A549 (cell line): ENCODE results near the gene PLCL1. TPM values are rescaled to one million over a fixed set of nuclear protein-coding genes. Genes with fewer than 3 reads are reported as not detected.

ENCODE experiments used
- ATAC-seq, 2 experiments: fragments of 200-7000 bp in 1 of 2; fragments of >200 bp in 1 of 2; cut with Nextera tagmentation in 1 of 2; cut with Tn5 transposase in 1 of 2; 3 replicates each; pipeline versions ENCODE4 v1.8.0 to v1.9.1; 2018 to 2020; ENCODE audit warnings: mild to moderate bottlenecking in 1 of 2, moderate library complexity in 1 of 2
- CTCF ChIA-PET: fragments of 300-600 bp; sonication (Branson Sonifier 250); formaldehyde crosslinking; extraction: SDS; loops from one replicate; lab custom pipeline; 2021; ENCODE audit warnings: antibody characterized with exemption, inconsistent platforms; lab: Yijun Ruan, JAX
- POLR2A ChIA-PET: fragments of 350-600 bp; formaldehyde crosslinking; extraction: SDS; loops from one replicate; lab custom pipeline; 2021; ENCODE audit warnings: antibody characterized with exemption, inconsistent platforms; lab: Yijun Ruan, JAX
- DNase-seq, 2 experiments: peaks; one replicate each; pipeline versions ENCODE4 v3.0.0 to v3.0.0-alpha.2; 2011 to 2016; ENCODE audit warnings: low read depth in 1 of 2, low spot score in 1 of 2
- FAIRE-seq: peaks from 2 replicates; lab custom pipeline; 2011; peaks lifted over from hg19 to GRCh38; lab: Jason Lieb, UNC
- H3K27ac ChIP-seq, 2 experiments: fragments of >200 bp; sonication (Bioruptor Twin); formaldehyde crosslinking; 3 replicates each; pipeline ENCODE4 v1.5.1; 2016 to 2017
- H3K4me1 ChIP-seq: fragments of >200 bp; sonication (Bioruptor Twin); formaldehyde crosslinking; 3 replicates; pipeline ENCODE4 v1.6.1; 2016
- H3K4me2 ChIP-seq: fragments of >200 bp; sonication (Bioruptor Twin); formaldehyde crosslinking; 3 replicates; pipeline ENCODE4 v1.6.1; 2016
- H3K4me3 ChIP-seq: fragments of >200 bp; sonication (Bioruptor Twin); formaldehyde crosslinking; 3 replicates; pipeline ENCODE4 v1.5.1; 2016
- H3K9me3 ChIP-seq: fragments of >200 bp; sonication (Bioruptor Twin); formaldehyde crosslinking; 3 replicates; pipeline ENCODE4 v1.6.1; 2016
- CBX2 ChIP-seq: fragments of 200-600 bp; sonication (generic); IDR thresholded peaks from 2 replicates; pipeline ENCODE4 v1.6.1; 2016; ENCODE audit warnings: low read depth, mild to moderate bottlenecking, borderline replicate concordance
- CHD2 ChIP-seq: fragments of 150-350 bp; IDR thresholded peaks from 2 replicates; pipeline ENCODE4 v1.6.1; 2014; ENCODE audit warnings: low read length; ENCODE audit not compliant: partially characterized antibody
- EHF ChIP-seq: fragments of 250-450 bp; sonication (Bioruptor Pico); IDR thresholded peaks from 2 replicates; pipeline ENCODE4 v1.5.0; 2020; ENCODE audit warnings: mild to moderate bottlenecking
- EHMT2 ChIP-seq: fragments of 200-600 bp; sonication (generic); IDR thresholded peaks from 2 replicates; pipeline ENCODE4 v1.6.1; 2016; ENCODE audit warnings: antibody characterized with exemption, low read depth, mild to moderate bottlenecking, moderate library complexity
- EP300 ChIP-seq, 2 experiments: fragments of >200 bp; sonication (Bioruptor Twin); formaldehyde crosslinking; IDR thresholded peaks; 2 replicates in 1 of 2; 3 replicates in 1 of 2; pipeline ENCODE4 v1.6.1; 2016 to 2017
- FOSB ChIP-seq: fragments of 250-450 bp; sonication (Bioruptor Pico); IDR thresholded peaks from 2 replicates; pipeline ENCODE4 v1.5.0; 2020; ENCODE audit warnings: mild to moderate bottlenecking, moderate library complexity
- GATA3 ChIP-seq: IDR thresholded peaks from 2 replicates; pipeline ENCODE4 v1.6.1; 2012; ENCODE audit warnings: borderline replicate concordance
- HDAC2 ChIP-seq: fragments of 200-600 bp; sonication (generic); IDR thresholded peaks from 2 replicates; pipeline ENCODE4 v1.6.1; 2016
- HOXB5 ChIP-seq: fragments of 250-450 bp; sonication (Bioruptor Pico); IDR thresholded peaks from 2 replicates; pipeline ENCODE4 v1.5.0; 2020; ENCODE audit warnings: mild to moderate bottlenecking, moderate library complexity
- JUNB ChIP-seq: fragments of >200 bp; sonication (Bioruptor Twin); formaldehyde crosslinking; IDR thresholded peaks from 2 replicates; pipeline ENCODE4 v1.6.1; 2016
- KDM1A ChIP-seq: fragments of 200-600 bp; sonication (generic); IDR thresholded peaks from 2 replicates; pipeline ENCODE4 v1.6.1; 2016; ENCODE audit warnings: low read depth, mild to moderate bottlenecking
- PHF8 ChIP-seq: fragments of 200-600 bp; sonication (generic); IDR thresholded peaks from 2 replicates; pipeline ENCODE4 v1.6.1; 2016; ENCODE audit warnings: low read depth, mild to moderate bottlenecking, antibody characterized with exemption, moderate library complexity, borderline replicate concordance
- POLR2AphosphoS2 ChIP-seq: conservative IDR thresholded peaks from 2 replicates; pipeline ENCODE4 v1.6.1; 2012; ENCODE audit warnings: low read length, improper control_type of control experiment, inconsistent platforms
- RARB ChIP-seq: fragments of 250-450 bp; sonication (Bioruptor Pico); IDR thresholded peaks from 2 replicates; pipeline ENCODE4 v1.8.0; 2021; ENCODE audit warnings: mild to moderate bottlenecking, moderate library complexity
- RCOR1 ChIP-seq: fragments of 150-350 bp; IDR thresholded peaks from 2 replicates; pipeline ENCODE4 v1.6.1; 2014; ENCODE audit warnings: antibody characterized with exemption, low read length, low read depth
- REST ChIP-seq: fragments of 200-600 bp; sonication (generic); IDR thresholded peaks from 2 replicates; pipeline ENCODE4 v1.6.1; 2016; ENCODE audit warnings: antibody characterized with exemption, mild to moderate bottlenecking, moderate library complexity
- SREBF2 ChIP-seq: fragments of 450-650 bp; IDR thresholded peaks from 2 replicates; pipeline ENCODE4 v1.6.1; 2014; ENCODE audit warnings: mild to moderate bottlenecking, moderate library complexity
- TFCP2L1 ChIP-seq: fragments of 250-450 bp; sonication (Bioruptor Pico); IDR thresholded peaks from 2 replicates; pipeline ENCODE4 v1.5.0; 2021; ENCODE audit warnings: mild to moderate bottlenecking
- WGBS: methylation state at CpG from one replicate; pipeline ENCODE4 v1.1.6; 2017; ENCODE audit errors: missing lambda C conversion rate; 5-methylcytosine and 5-hydroxymethylcytosine counted together
- polyA plus RNA-seq, 4 experiments: library from polyadenylated mRNA; depleted of rRNA in 3 of 4; stranded (reverse); fragments of >200 nt; fragmentation: RNase III in 1 of 4; extraction: RNeasy Plus Mini Kit Qiagen cat#74134 plus additional on column Dnase treatment in 1 of 4; gene quantifications; 2 replicates in 3 of 4; 3 replicates in 1 of 4; pipeline ENCODE4 v1.2.3, GENCODE V29; 2011 to 2017
- TF ChIP-seq, protein P1 (sequence below): IDR thresholded peaks from 2 replicates; pipeline ENCODE4 v1.6.1; 2012
- TF ChIP-seq, protein P2 (sequence below): fragments of >200 bp; sonication (Bioruptor Twin); formaldehyde crosslinking; IDR thresholded peaks from 3 replicates; pipeline ENCODE4 v1.6.1; 2016

PLCL1 gene
- polyA plus RNA-seq, 2 of the 4 experiments (the other 2 are of a cell fraction): 0.03 TPM

DNA sequence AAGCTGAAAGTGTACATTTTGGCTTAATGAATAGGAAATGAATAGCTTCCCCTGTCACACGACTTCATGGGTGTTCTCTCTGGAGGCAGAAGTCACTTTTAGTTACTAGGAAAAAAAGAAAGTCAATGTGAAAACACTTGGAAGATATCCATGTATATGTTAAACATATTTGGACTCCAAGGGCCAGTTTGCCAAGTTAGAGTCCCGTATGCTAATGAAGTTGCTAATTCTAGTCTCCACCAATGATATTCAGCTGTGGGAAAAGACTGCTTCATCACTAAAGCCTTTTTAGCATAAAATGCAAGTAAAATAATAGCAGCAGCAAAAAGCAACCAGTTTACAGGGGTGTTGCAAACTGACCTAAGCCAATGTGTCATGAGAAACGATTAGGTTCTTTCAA, 108.7 kb downstream of the PLCL1 start:
- no peak overlapping the region for H3K27ac ChIP-seq
- ATAC-seq: no peak
- DNase-seq: no peak
- 25% methylated on average over 3 of the region's 3 CpGs for WGBS
- no peak for FAIRE-seq
- POLR2A ChIA-PET: no interaction called here
- TF ChIP-seq, protein P1, sequence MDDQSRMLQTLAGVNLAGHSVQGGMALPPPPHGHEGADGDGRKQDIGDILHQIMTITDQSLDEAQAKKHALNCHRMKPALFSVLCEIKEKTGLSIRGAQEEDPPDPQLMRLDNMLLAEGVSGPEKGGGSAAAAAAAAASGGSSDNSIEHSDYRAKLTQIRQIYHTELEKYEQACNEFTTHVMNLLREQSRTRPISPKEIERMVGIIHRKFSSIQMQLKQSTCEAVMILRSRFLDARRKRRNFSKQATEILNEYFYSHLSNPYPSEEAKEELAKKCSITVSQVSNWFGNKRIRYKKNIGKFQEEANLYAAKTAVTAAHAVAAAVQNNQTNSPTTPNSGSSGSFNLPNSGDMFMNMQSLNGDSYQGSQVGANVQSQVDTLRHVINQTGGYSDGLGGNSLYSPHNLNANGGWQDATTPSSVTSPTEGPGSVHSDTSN: no peak
- TF ChIP-seq PHF8 (no peak), REST (no peak), EHMT2 (no peak), EHF (CRISPR knock-in tag) (no peak), KDM1A (no peak), HOXB5 (CRISPR knock-in tag) (no peak), RCOR1 (no peak), JUNB (no peak), SREBF2 (no peak), RARB (CRISPR knock-in tag) (no peak)
- CTCF ChIA-PET: no interaction called here
- no peak overlapping the region for H3K4me2 ChIP-seq
- no peaks in the 10 kb centered on the region for H3K4me1 ChIP-seq
- no peaks in the 10 kb centered on the region for H3K9me3 ChIP-seq
- H3K4me3 ChIP-seq: no peak overlapping the region

GRCh38 chr2:197914778-197915177, 110.4 kb downstream of the PLCL1 start:
- ChIA-PET CTCF (no interaction called here), POLR2A (no interaction called here)
- no peaks in the 10 kb centered on the region for H3K9me3 ChIP-seq
- H3K4me3 ChIP-seq: no peak overlapping the region
- FAIRE-seq: no peak
- H3K4me1 ChIP-seq: no peaks in the 10 kb centered on the region
- DNase-seq: no peak
- ATAC-seq: no peak
- TF ChIP-seq RARB (CRISPR knock-in tag) (no peak), HDAC2 (no peak), EP300 (IDR thresholded peaks at IDR 0.05) (no peak), POLR2AphosphoS2 (no peak), TFCP2L1 (CRISPR knock-in tag) (no peak), CBX2 (no peak), RCOR1 (no peak)
- WGBS: 45% methylated on average over 2 of the region's 2 CpGs
- H3K27ac ChIP-seq: no peak overlapping the region
- no peak overlapping the region for H3K4me2 ChIP-seq

DNA sequence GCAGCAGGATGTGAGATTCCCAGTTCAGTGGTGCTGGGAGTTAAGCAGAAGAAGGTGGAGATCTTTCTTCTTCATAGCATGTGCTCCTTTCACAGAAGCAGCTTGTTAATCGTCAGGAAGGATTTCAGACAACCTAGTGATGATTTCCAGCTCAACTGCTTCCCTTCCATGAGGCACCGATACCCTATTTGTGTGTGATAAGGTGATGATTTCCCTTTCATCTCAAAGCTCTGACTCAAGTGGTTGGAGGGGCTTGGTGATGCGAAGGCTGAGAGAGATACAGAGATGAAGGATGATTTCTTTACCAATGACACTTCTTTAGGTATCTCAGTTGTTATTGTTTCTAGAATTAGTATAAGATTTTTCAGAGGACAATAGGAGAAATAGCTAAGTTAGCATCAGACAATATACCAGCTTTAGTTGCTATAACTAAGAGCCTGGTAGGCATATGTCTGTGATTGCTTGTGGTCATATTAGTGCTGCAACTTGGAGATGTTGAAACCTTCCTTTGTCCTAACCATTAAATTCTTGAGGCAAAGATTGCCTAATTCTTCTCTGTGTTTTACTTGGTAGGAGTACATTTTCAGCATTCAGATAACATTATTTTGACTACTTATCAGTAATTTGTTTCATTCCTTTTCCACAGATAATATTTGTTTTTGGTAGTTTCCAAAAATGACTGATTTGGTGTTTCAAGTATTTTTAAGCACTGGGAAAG, 111.3 kb downstream of the PLCL1 start:
- ChIA-PET CTCF (interaction anchor here (1.0 kb wide), 1 partner anchor 13 kb away, joined by 3 read pairs; no protein-coding TSS in a partner anchor), POLR2A (no interaction called here)
- no peak overlapping the region for H3K4me3 ChIP-seq
- no peak overlapping the region for H3K4me2 ChIP-seq
- no peak for ATAC-seq
- TF ChIP-seq CBX2: no peak
- no peak for TF ChIP-seq CHD2
- no peak for TF ChIP-seq FOSB (CRISPR knock-in tag)
- TF ChIP-seq, protein P2, sequence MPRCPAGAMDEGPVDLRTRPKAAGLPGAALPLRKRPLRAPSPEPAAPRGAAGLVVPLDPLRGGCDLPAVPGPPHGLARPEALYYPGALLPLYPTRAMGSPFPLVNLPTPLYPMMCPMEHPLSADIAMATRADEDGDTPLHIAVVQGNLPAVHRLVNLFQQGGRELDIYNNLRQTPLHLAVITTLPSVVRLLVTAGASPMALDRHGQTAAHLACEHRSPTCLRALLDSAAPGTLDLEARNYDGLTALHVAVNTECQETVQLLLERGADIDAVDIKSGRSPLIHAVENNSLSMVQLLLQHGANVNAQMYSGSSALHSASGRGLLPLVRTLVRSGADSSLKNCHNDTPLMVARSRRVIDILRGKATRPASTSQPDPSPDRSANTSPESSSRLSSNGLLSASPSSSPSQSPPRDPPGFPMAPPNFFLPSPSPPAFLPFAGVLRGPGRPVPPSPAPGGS: no peak
- no peak for TF ChIP-seq GATA3
- no peak overlapping the region for H3K27ac ChIP-seq
- DNase-seq: no peak
- WGBS: 17% methylated on average over 3 of the region's 3 CpGs
- H3K9me3 ChIP-seq: no peaks in the 10 kb centered on the region
- no peaks in the 10 kb centered on the region for H3K4me1 ChIP-seq
- no peak for FAIRE-seq
